H1 (cell line): ENCODE measurements around the gene IL13. TPM values are rescaled to one million over a fixed set of nuclear protein-coding genes. Genes with fewer than 3 reads are reported as not detected.

ENCODE experiments used
- CTCF ChIA-PET: fragments of 300-600 bp; sonication (Branson Sonifier 250); formaldehyde crosslinking; loops from one replicate; lab custom pipeline; 2021; ENCODE audit not compliant: partially characterized antibody; lab: Charles Lee
- POLR2A ChIA-PET: fragments of 300-600 bp; sonication (Branson Sonifier 250); formaldehyde crosslinking; loops from one replicate; lab custom pipeline; 2021; ENCODE audit warnings: inconsistent platforms; ENCODE audit not compliant: partially characterized antibody; lab: Charles Lee
- DNase-seq, 2 experiments: peaks; one replicate each; pipeline versions ENCODE4 v3.0.0 to v3.0.0-alpha.2; 2010 to 2022; ENCODE audit warnings: low spot score in 2 of 2, low read depth in 1 of 2, mixed read lengths in 1 of 2
- FAIRE-seq: peaks from 2 replicates; lab custom pipeline; 2011; peaks lifted over from hg19 to GRCh38; lab: Jason Lieb, UNC
- H2AFZ ChIP-seq: 2 replicates; pipeline ENCODE4 v1.8.1; 2012; ENCODE audit warnings: low read length, inconsistent platforms
- H2AK5ac ChIP-seq: 2 replicates; pipeline ENCODE4 v1.6.1; 2013; ENCODE audit warnings: low read depth, low read length
- H2BK120ac ChIP-seq: replicated peaks from 2 replicates; pipeline ENCODE3; 2013; ENCODE audit warnings: low read depth, low read length, inconsistent platforms
- H2BK12ac ChIP-seq: 2 replicates; pipeline ENCODE4 v1.6.1; 2013; ENCODE audit warnings: low read depth, low read length
- H2BK15ac ChIP-seq: 2 replicates; pipeline ENCODE4 v1.6.1; 2013; ENCODE audit warnings: low read length
- H2BK20ac ChIP-seq: 2 replicates; pipeline ENCODE4 v1.6.1; 2013; ENCODE audit warnings: low read length
- H2BK5ac ChIP-seq: 2 replicates; pipeline ENCODE4 v1.6.1; 2013; ENCODE audit warnings: low read depth, low read length
- H3K14ac ChIP-seq: 2 replicates; pipeline ENCODE4 v1.6.1; 2013; ENCODE audit warnings: inconsistent platforms; ENCODE audit not compliant: insufficient read length
- H3K18ac ChIP-seq: 2 replicates; pipeline ENCODE4 v1.6.1; 2013; ENCODE audit warnings: low read length; ENCODE audit errors: extremely low read depth
- H3K23ac ChIP-seq: 2 replicates; pipeline ENCODE4 v1.6.1; 2013; ENCODE audit warnings: inconsistent platforms; ENCODE audit not compliant: insufficient read length
- H3K23me2 ChIP-seq: 2 replicates; pipeline ENCODE4 v1.6.1; 2013; ENCODE audit warnings: low read depth, low read length
- H3K27ac ChIP-seq: 2 replicates; pipeline ENCODE4 v1.6.1; 2011; ENCODE audit warnings: low read depth, low read length, inconsistent platforms
- H3K27me3 ChIP-seq, 4 experiments: replicated peaks in 1 of 4; 1 replicate in 1 of 4; 2 replicates in 3 of 4; pipeline versions ENCODE4 v1.6.1 to v1.8.1; 2011 to 2013; ENCODE audit warnings: low read length in 3 of 4, mild to moderate bottlenecking in 3 of 4, inconsistent platforms in 2 of 4, mixed read lengths in 2 of 4, moderate library complexity in 1 of 4; ENCODE audit not compliant: control insufficient read depth in 3 of 4, insufficient read depth in 3 of 4; ENCODE audit errors: extremely low read depth in 1 of 4
- H3K36me3 ChIP-seq, 4 experiments: 2 replicates each; pipeline versions ENCODE4 v1.6.1 to v1.8.1; 2011 to 2013; ENCODE audit warnings: mild to moderate bottlenecking in 4 of 4, low read length in 3 of 4, moderate library complexity in 2 of 4, control low read depth in 1 of 4, inconsistent platforms in 1 of 4; ENCODE audit not compliant: insufficient read depth in 4 of 4, control insufficient read depth in 2 of 4
- H3K4ac ChIP-seq: replicated peaks from 2 replicates; pipeline ENCODE3; 2013; ENCODE audit warnings: low read length, low read depth, mixed read lengths, inconsistent platforms; ENCODE audit not compliant: insufficient read length
- H3K4me1 ChIP-seq, 4 experiments: replicated peaks in 1 of 4; 1 replicate in 1 of 4; 2 replicates in 3 of 4; pipeline versions ENCODE4 v1.6.1 to v1.8.1; 2011 to 2013; ENCODE audit warnings: low read length in 3 of 4, inconsistent platforms in 2 of 4, mixed read lengths in 1 of 4; ENCODE audit not compliant: insufficient read depth in 4 of 4, control insufficient read depth in 3 of 4
- H3K4me2 ChIP-seq, 2 experiments: 2 replicates each; pipeline versions ENCODE4 v1.6.1 to v1.8.1; 2011 to 2013; ENCODE audit warnings: low read depth in 2 of 2, low read length in 2 of 2, control low read depth in 1 of 2, inconsistent platforms in 1 of 2, mild to moderate bottlenecking in 1 of 2; ENCODE audit not compliant: insufficient read depth in 1 of 2
- H3K4me3 ChIP-seq, 4 experiments: fragments of 200-600, 300-600 bp in 1 of 4; sonication (generic), shearing (Covaris generic), sonication (Bioruptor Twin) in 1 of 4; 2 replicates each; pipeline versions ENCODE4 v1.5.1 to v1.8.1; 2011 to 2016; ENCODE audit warnings: low read length in 4 of 4, low read depth in 3 of 4, control low read depth in 2 of 4, inconsistent platforms in 2 of 4, mild to moderate bottlenecking in 2 of 4, mixed read lengths in 1 of 4, moderate library complexity in 1 of 4; ENCODE audit not compliant: insufficient read depth in 2 of 4; ENCODE audit errors: extremely low read depth in 1 of 4
- H3K56ac ChIP-seq: replicated peaks from 2 replicates; pipeline ENCODE3; 2013; ENCODE audit warnings: low read depth, mild to moderate bottlenecking, mixed read lengths, low read length, inconsistent platforms; ENCODE audit not compliant: insufficient read length
- H3K79me1 ChIP-seq: 2 replicates; pipeline ENCODE4 v1.6.1; 2013; ENCODE audit warnings: low read depth, low read length, control low read depth
- H3K79me2 ChIP-seq, 2 experiments: 2 replicates each; pipeline versions ENCODE4 v1.6.1 to v1.8.1; 2012 to 2013; ENCODE audit warnings: low read length in 2 of 2, mild to moderate bottlenecking in 2 of 2, inconsistent platforms in 1 of 2; ENCODE audit not compliant: insufficient read depth in 2 of 2, control insufficient read depth in 1 of 2
- H3K9ac ChIP-seq, 4 experiments: replicated peaks in 1 of 4; 1 replicate in 1 of 4; 2 replicates in 3 of 4; pipeline versions ENCODE4 v1.6.1 to v1.8.1; 2011 to 2013; ENCODE audit warnings: low read depth in 3 of 4, low read length in 3 of 4, control low read depth in 2 of 4, mild to moderate bottlenecking in 2 of 4, moderate library complexity in 2 of 4, inconsistent platforms in 1 of 4; ENCODE audit errors: extremely low read depth in 1 of 4
- H3K9me3 ChIP-seq, 2 experiments: 2 replicates each; pipeline versions ENCODE4 v1.6.1 to v1.8.1; 2012 to 2013; ENCODE audit warnings: mild to moderate bottlenecking in 2 of 2, moderate library complexity in 2 of 2, control low read depth in 1 of 2, inconsistent platforms in 1 of 2, low read depth in 1 of 2, low read length in 1 of 2, mixed read lengths in 1 of 2; ENCODE audit not compliant: insufficient read depth in 2 of 2
- H4K20me1 ChIP-seq, 2 experiments: replicated peaks in 1 of 2; 2 replicates each; pipeline versions ENCODE3 to v1.8.1; 2011 to 2013; ENCODE audit warnings: inconsistent platforms in 2 of 2, low read length in 2 of 2, mild to moderate bottlenecking in 1 of 2; ENCODE audit not compliant: insufficient read depth in 2 of 2, control insufficient read depth in 1 of 2
- H4K5ac ChIP-seq: 2 replicates; pipeline ENCODE4 v1.6.1; 2013; ENCODE audit warnings: low read length, low read depth, mixed read lengths, inconsistent platforms; ENCODE audit not compliant: insufficient read length
- H4K8ac ChIP-seq: 2 replicates; pipeline ENCODE4 v1.8.0; 2013; ENCODE audit warnings: mild to moderate bottlenecking, moderate library complexity, low read length, inconsistent platforms; ENCODE audit not compliant: insufficient read depth; ENCODE audit errors: extremely low read depth
- H4K91ac ChIP-seq: replicated peaks from 2 replicates; pipeline ENCODE3; 2013; ENCODE audit warnings: low read length, mixed read lengths, inconsistent platforms; ENCODE audit not compliant: insufficient read length
- EGR1 ChIP-seq: IDR thresholded peaks from 2 replicates; pipeline ENCODE4 v1.6.1; 2011; ENCODE audit warnings: low read depth, low read length, borderline replicate concordance
- HDAC6 ChIP-seq: IDR thresholded peaks from one replicate; pipeline ENCODE4 v1.7.1; 2012; ENCODE audit warnings: low read depth, mild to moderate bottlenecking, inconsistent platforms, low read length, moderate library complexity
- KDM5A ChIP-seq: fragments of 200-600 bp; IDR thresholded peaks from 2 replicates; pipeline ENCODE4 v1.7.1; 2012; ENCODE audit warnings: mild to moderate bottlenecking, low read length, inconsistent platforms, mixed read lengths
- MAFK ChIP-seq: IDR thresholded peaks from 2 replicates; pipeline ENCODE4 v1.6.1; 2012; ENCODE audit warnings: low read depth, mild to moderate bottlenecking, improper control_type of control experiment, low read length
- NANOG ChIP-seq: IDR thresholded peaks from 2 replicates; pipeline ENCODE4 v1.6.1; 2011; ENCODE audit warnings: low read length, low read depth, mild to moderate bottlenecking, inconsistent platforms; ENCODE audit not compliant: insufficient read depth, poor library complexity, severe bottlenecking
- RNF2 ChIP-seq: fragments of 200-900, 300-1000 bp; sonication (generic); IDR thresholded peaks from 2 replicates; pipeline ENCODE4 v1.7.1; 2016; ENCODE audit warnings: borderline replicate concordance, low read depth, mild to moderate bottlenecking, antibody characterized with exemption, low read length; ENCODE audit not compliant: poor library complexity, severe bottlenecking; ENCODE audit errors: missing control alignments
- SIN3A ChIP-seq, 2 experiments: IDR thresholded peaks in 1 of 2; conservative IDR thresholded peaks in 1 of 2; 2 replicates each; pipeline ENCODE4 v1.6.1; 2011 to 2012; ENCODE audit warnings: low read length in 2 of 2, improper control_type of control experiment in 1 of 2, low read depth in 1 of 2, mild to moderate bottlenecking in 1 of 2
- SIX5 ChIP-seq: IDR thresholded peaks from 2 replicates; pipeline ENCODE4 v1.6.1; 2011; ENCODE audit warnings: mild to moderate bottlenecking, low read depth, low read length
- SP1 ChIP-seq: IDR thresholded peaks from 2 replicates; pipeline ENCODE4 v1.6.1; 2011; ENCODE audit warnings: low read depth, low read length
- polyA plus RNA-seq, 7 experiments: library from polyadenylated mRNA; depleted of rRNA in 3 of 7; stranded (reverse) in 5 of 7; unstranded in 2 of 7; fragments of >200 nt in 5 of 7; fragments of 200-250 nt in 2 of 7; gene quantifications; 1 replicate in 5 of 7; 2 replicates in 1 of 7; 4 replicates in 1 of 7; pipeline versions ENCODE4 v1.2.1 to v1.2.3, GENCODE V29; 2011 to 2013; ENCODE audit warnings: missing spikeins in 2 of 7, mixed read lengths in 2 of 7
- total RNA-seq: library from RNA; stranded (reverse); fragmentation: NEBNext Ultra II Directional; extraction: Animal tissue kit (Norgen Biotek cat#: 25700); gene quantifications from 2 replicates; pipeline ENCODE4 v1.2.1, GENCODE V29; 2021
- TF ChIP-seq, protein P1 (sequence below): IDR thresholded peaks from 2 replicates; pipeline ENCODE4 v1.6.1; 2012; ENCODE audit warnings: inconsistent platforms
- TF ChIP-seq, protein P2 (sequence below): IDR thresholded peaks from 2 replicates; pipeline ENCODE4 v1.6.1; 2012; ENCODE audit warnings: low read length, inconsistent platforms
- TF ChIP-seq, protein P3 (sequence below): IDR thresholded peaks from 2 replicates; pipeline ENCODE4 v1.6.1; 2012; ENCODE audit warnings: inconsistent platforms

Gene IL13
- total and polyA plus RNA-seq, 2 of the 8 experiments (the other 6 are each of a cell fraction or from before 2014, with no cell fraction given) = not detected

DNA sequence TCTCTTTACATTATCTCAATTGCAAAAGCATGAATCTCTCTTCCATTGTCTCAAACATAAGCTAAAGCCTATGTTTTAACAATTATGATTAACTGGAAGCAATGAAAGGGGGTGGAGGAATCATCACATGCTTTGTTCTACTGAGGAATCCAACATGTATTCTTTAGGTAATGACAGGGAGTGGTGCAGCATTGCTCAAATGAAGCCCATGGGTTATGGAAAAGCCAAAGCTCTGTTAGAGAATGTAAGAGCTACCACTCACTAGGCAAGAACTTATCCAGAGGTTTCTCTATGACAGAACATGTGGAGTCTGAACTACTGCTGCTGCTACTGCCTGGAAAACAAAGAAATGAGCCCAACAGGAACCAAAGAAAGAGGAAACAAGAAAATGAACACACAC is 50.7 kb downstream of the IL13 start:
- H3K79me2 ChIP-seq = no peaks in the 10 kb centered on the region
- H3K4me3 ChIP-seq = no peak overlapping the region
- POLR2A ChIA-PET = interaction anchor here (0.7 kb wide), 1 partner anchor 162 kb away, joined by 3 read pairs; no protein-coding TSS in a partner anchor
- no peaks in the 10 kb centered on the region for H4K20me1 ChIP-seq
- H3K79me1 ChIP-seq = no peaks in the 10 kb centered on the region
- H3K56ac ChIP-seq = no peak overlapping the region
- FAIRE-seq (no peak), DNase-seq (no peak)
- no peak overlapping the region for H2BK5ac ChIP-seq
- no peak overlapping the region for H3K18ac ChIP-seq
- no peaks in the 10 kb centered on the region for H3K9me3 ChIP-seq
- H3K9ac ChIP-seq = no peak overlapping the region
- H2BK120ac ChIP-seq = no peak overlapping the region
- H2BK20ac ChIP-seq = no peak overlapping the region
- no peak overlapping the region for H4K91ac ChIP-seq
- no peak overlapping the region for H3K4ac ChIP-seq
- CTCF ChIA-PET = interaction anchor here (0.7 to 1.5 kb wide), 5 partner anchors 10 to 470 kb away, joined by 3 to 7 read pairs (median 3); no protein-coding TSS in a partner anchor
- H4K5ac ChIP-seq = no peak overlapping the region
- H2AFZ ChIP-seq = no peak overlapping the region
- H2AK5ac ChIP-seq = no peak overlapping the region
- no peak overlapping the region for H3K27ac ChIP-seq
- peaks cover 0 to 3% (median 0%) of the 10 kb centered on the region in 4 experiments; a peak in 1 of 8 replicates for H3K36me3 ChIP-seq
- H3K4me1 ChIP-seq = no peaks in the 10 kb centered on the region
- H3K14ac ChIP-seq = no peak overlapping the region
- H4K8ac ChIP-seq = no peak overlapping the region
- H2BK15ac ChIP-seq = no peak overlapping the region
- H2BK12ac ChIP-seq = no peak overlapping the region
- no peaks in the 10 kb centered on the region for H3K23me2 ChIP-seq
- no peaks in the 10 kb centered on the region for H3K27me3 ChIP-seq
- H3K4me2 ChIP-seq = no peak overlapping the region
- no peak overlapping the region for H3K23ac ChIP-seq
- TF ChIP-seq, protein P1, sequence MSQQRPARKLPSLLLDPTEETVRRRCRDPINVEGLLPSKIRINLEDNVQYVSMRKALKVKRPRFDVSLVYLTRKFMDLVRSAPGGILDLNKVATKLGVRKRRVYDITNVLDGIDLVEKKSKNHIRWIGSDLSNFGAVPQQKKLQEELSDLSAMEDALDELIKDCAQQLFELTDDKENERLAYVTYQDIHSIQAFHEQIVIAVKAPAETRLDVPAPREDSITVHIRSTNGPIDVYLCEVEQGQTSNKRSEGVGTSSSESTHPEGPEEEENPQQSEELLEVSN = no peak
- no peak for TF ChIP-seq RNF2
- TF ChIP-seq, protein P2, sequence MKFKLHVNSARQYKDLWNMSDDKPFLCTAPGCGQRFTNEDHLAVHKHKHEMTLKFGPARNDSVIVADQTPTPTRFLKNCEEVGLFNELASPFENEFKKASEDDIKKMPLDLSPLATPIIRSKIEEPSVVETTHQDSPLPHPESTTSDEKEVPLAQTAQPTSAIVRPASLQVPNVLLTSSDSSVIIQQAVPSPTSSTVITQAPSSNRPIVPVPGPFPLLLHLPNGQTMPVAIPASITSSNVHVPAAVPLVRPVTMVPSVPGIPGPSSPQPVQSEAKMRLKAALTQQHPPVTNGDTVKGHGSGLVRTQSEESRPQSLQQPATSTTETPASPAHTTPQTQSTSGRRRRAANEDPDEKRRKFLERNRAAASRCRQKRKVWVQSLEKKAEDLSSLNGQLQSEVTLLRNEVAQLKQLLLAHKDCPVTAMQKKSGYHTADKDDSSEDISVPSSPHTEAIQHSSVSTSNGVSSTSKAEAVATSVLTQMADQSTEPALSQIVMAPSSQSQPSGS = no peak
- TF ChIP-seq SIN3A (conservative IDR thresholded peaks at IDR 0.05 in 1 of 2, IDR thresholded peaks at IDR 0.05 in 1 of 2; ENCODE audit: low read depth in 1 of 2, low read length in 2 of 2) = no peak
- no peak for TF ChIP-seq EGR1
- TF ChIP-seq, protein P3, sequence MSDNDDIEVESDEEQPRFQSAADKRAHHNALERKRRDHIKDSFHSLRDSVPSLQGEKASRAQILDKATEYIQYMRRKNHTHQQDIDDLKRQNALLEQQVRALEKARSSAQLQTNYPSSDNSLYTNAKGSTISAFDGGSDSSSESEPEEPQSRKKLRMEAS = no peak
- TF ChIP-seq SIX5 = no peak
- TF ChIP-seq NANOG = no peak
- no peak for TF ChIP-seq HDAC6
- no peak for TF ChIP-seq SP1
- TF ChIP-seq MAFK = no peak
- no peak for TF ChIP-seq KDM5A
